Skeletal muscle tissue (tissue), 4 donors: ENCODE data around the gene SSPN. TPM values are rescaled to one million over a fixed set of nuclear protein-coding genes. Genes with fewer than 3 reads are reported as not detected.

Experiments used
- H3K27ac ChIP-seq: one replicate; pipeline ENCODE4 v1.7.0; 2013; ENCODE audit warnings: mild to moderate bottlenecking, low read depth, low read length, inconsistent platforms
- H3K27me3 ChIP-seq, 3 donors: one replicate each; pipeline ENCODE4 v1.7.0; 2013; ENCODE audit warnings: low read length in 3 of 3; ENCODE audit not compliant: control insufficient read depth in 3 of 3, insufficient read depth in 3 of 3
- H3K36me3 ChIP-seq, 3 donors: one replicate each; pipeline ENCODE4 v1.7.0; 2013; ENCODE audit warnings: low read length in 3 of 3; ENCODE audit not compliant: control insufficient read depth in 3 of 3, insufficient read depth in 3 of 3
- H3K4me1 ChIP-seq, 3 donors: one replicate each; pipeline ENCODE4 v1.7.0; 2013; ENCODE audit warnings: low read length in 3 of 3, mild to moderate bottlenecking in 3 of 3; ENCODE audit not compliant: control insufficient read depth in 3 of 3, insufficient read depth in 3 of 3
- H3K4me3 ChIP-seq, 3 donors: one replicate each; pipeline ENCODE4 v1.7.0; 2013; ENCODE audit warnings: low read length in 3 of 3
- H3K9ac ChIP-seq, 3 donors: one replicate each; pipeline ENCODE4 v1.7.0; 2013; ENCODE audit warnings: low read length in 3 of 3, mild to moderate bottlenecking in 3 of 3, moderate library complexity in 2 of 3, low read depth in 1 of 3
- H3K9me3 ChIP-seq, 3 donors: one replicate each; pipeline ENCODE4 v1.7.0; 2013; ENCODE audit warnings: low read length in 3 of 3; ENCODE audit not compliant: control insufficient read depth in 3 of 3
- total RNA-seq: library from RNA; depleted of rRNA; stranded (reverse); fragments of >200 nt; gene quantifications from one replicate; pipeline ENCODE4 v1.2.3, GENCODE V29; 2014
- donor health status: Osteomylitis.

The SSPN gene
- total RNA-seq, 1 donor from 2014 or later = 56.9 TPM

GRCh38 chr12:26198742-26199141, 3.4 kb downstream of the SSPN start:
- no peak overlapping the region for H3K27ac ChIP-seq
- peaks cover 16 to 24% (median 22%) of the 10 kb centered on the region in 3 donors for H3K4me1 ChIP-seq
- no peak overlapping the region for H3K9ac ChIP-seq
- H3K9me3 ChIP-seq = no peaks in the 10 kb centered on the region
- no peaks in the 10 kb centered on the region for H3K27me3 ChIP-seq
- no peak overlapping the region for H3K4me3 ChIP-seq
- H3K36me3 ChIP-seq = no peaks in the 10 kb centered on the region

- Histone ChIP-seq H3K27ac (no peak overlapping the region), H3K4me3 (no peak overlapping the region)
These were observed 7.9 kb downstream of the SSPN start for GRCh38 chr12:26203167-26203780.

GRCh38 chr12:26204612-26205289, 9.4 kb downstream of the SSPN start:
- no peaks in the 10 kb centered on the region for H3K36me3 ChIP-seq
- no peak overlapping the region for H3K9ac ChIP-seq
- H3K27ac ChIP-seq = no peak overlapping the region
- H3K4me1 ChIP-seq = peaks cover 6 to 18% (median 11%) of the 10 kb centered on the region in 3 donors
- H3K4me3 ChIP-seq = no peak overlapping the region
- no peaks in the 10 kb centered on the region for H3K27me3 ChIP-seq
- H3K9me3 ChIP-seq = no peaks in the 10 kb centered on the region

More at GRCh38 chr12:26203167-26203780, 7.9 kb downstream of the SSPN start:
- peaks cover 6 to 26% (median 18%) of the 10 kb centered on the region in 3 donors for H3K4me1 ChIP-seq
- H3K27me3 ChIP-seq = no peaks in the 10 kb centered on the region
- no peaks in the 10 kb centered on the region for H3K36me3 ChIP-seq
- H3K9ac ChIP-seq = no peak overlapping the region
- no peaks in the 10 kb centered on the region for H3K9me3 ChIP-seq

- Histone ChIP-seq H3K4me3 (no peak overlapping the region), H3K9me3 (no peaks in the 10 kb centered on the region), H3K9ac (no peak overlapping the region), H3K36me3 (no peaks in the 10 kb centered on the region), H3K27me3 (no peaks in the 10 kb centered on the region), H3K4me1 (peaks cover 6 to 18% (median 11%) of the 10 kb centered on the region in 3 donors), H3K27ac (no peak overlapping the region)
These were observed 9.9 kb downstream of the SSPN start for GRCh38 chr12:26205298-26205697.

GRCh38 chr12:26205941-26206340, 10.6 kb downstream of the SSPN start:
- Histone ChIP-seq H3K9ac (no peak overlapping the region), H3K27ac (no peak overlapping the region), H3K4me3 (no peak overlapping the region), H3K36me3 (no peaks in the 10 kb centered on the region), H3K27me3 (no peaks in the 10 kb centered on the region), H3K4me1 (peaks cover 6 to 18% (median 11%) of the 10 kb centered on the region in 3 donors), H3K9me3 (no peaks in the 10 kb centered on the region)

GRCh38 chr12:26211331-26211730, 16.0 kb downstream of the SSPN start:
- peaks cover 0 to 2% (median 0%) of the 10 kb centered on the region in 3 donors for H3K4me1 ChIP-seq
- H3K36me3 ChIP-seq = peaks cover 0 to 3% (median 0%) of the 10 kb centered on the region in 3 donors
- H3K9ac ChIP-seq = no peak overlapping the region
- H3K4me3 ChIP-seq = no peak overlapping the region
- H3K27ac ChIP-seq = no peak overlapping the region
- no peaks in the 10 kb centered on the region for H3K9me3 ChIP-seq
- no peaks in the 10 kb centered on the region for H3K27me3 ChIP-seq

GRCh38 chr12:26212396-26212795, 17.0 kb downstream of the SSPN start:
- Histone ChIP-seq H3K36me3 (peaks cover 0 to 3% (median 0%) of the 10 kb centered on the region in 3 donors), H3K9me3 (no peaks in the 10 kb centered on the region), H3K27me3 (no peaks in the 10 kb centered on the region), H3K4me3 (no peak overlapping the region), H3K4me1 (peaks cover 0 to 2% (median 0%) of the 10 kb centered on the region in 3 donors), H3K27ac (no peak overlapping the region), H3K9ac (no peak overlapping the region)

- Histone ChIP-seq H3K9ac (no peak overlapping the region), H3K27ac (no peak overlapping the region), H3K4me3 (no peak overlapping the region), H3K4me1 (peaks cover 0 to 2% (median 0%) of the 10 kb centered on the region in 3 donors), H3K9me3 (no peaks in the 10 kb centered on the region), H3K36me3 (peaks cover 0 to 3% (median 0%) of the 10 kb centered on the region in 3 donors), H3K27me3 (no peaks in the 10 kb centered on the region)
These were observed 17.6 kb downstream of the SSPN start for GRCh38 chr12:26212988-26213387.

- Histone ChIP-seq H3K9me3 (no peaks in the 10 kb centered on the region), H3K27me3 (no peaks in the 10 kb centered on the region), H3K27ac (no peak overlapping the region), H3K4me3 (no peak overlapping the region), H3K9ac (no peak overlapping the region), H3K36me3 (peaks cover 0 to 3% (median 0%) of the 10 kb centered on the region in 3 donors), H3K4me1 (peaks cover 0 to 2% (median 0%) of the 10 kb centered on the region in 3 donors)
These were observed 18.7 kb downstream of the SSPN start for GRCh38 chr12:26214121-26214520.

GRCh38 chr12:26219736-26220135, 24.4 kb downstream of the SSPN start:
- H3K9ac ChIP-seq = no peak overlapping the region
- H3K36me3 ChIP-seq = peaks cover 0 to 3% (median 2%) of the 10 kb centered on the region in 3 donors
- H3K27me3 ChIP-seq = no peaks in the 10 kb centered on the region
- no peak overlapping the region for H3K4me3 ChIP-seq
- no peak overlapping the region for H3K27ac ChIP-seq
- no peaks in the 10 kb centered on the region for H3K4me1 ChIP-seq
- H3K9me3 ChIP-seq = no peaks in the 10 kb centered on the region
